HepG2 (cell line): Measurements from ENCODE around the gene ZNF416. TPM values are rescaled to one million over a fixed set of nuclear protein-coding genes. Genes with fewer than 3 reads are reported as not detected.
A peak's percentile ranks its signal among the peaks of the same experiment; 100 is the strongest.

ENCODE experiments used
- ARNT2 ChIP-seq: sonication (generic); formaldehyde crosslinking; IDR thresholded peaks from 2 replicates; pipeline ENCODE4 v1.8.0; 2022; ENCODE audit warnings: mild to moderate bottlenecking, low read depth, missing genetic modification reagents, moderate library complexity
- CREM ChIP-seq, 2 experiments: sonication (generic) in 1 of 2; formaldehyde crosslinking in 1 of 2; IDR thresholded peaks; 2 replicates each; pipeline versions ENCODE4 v1.4.0 to v1.6.1; 2016 to 2020; ENCODE audit warnings: antibody characterized with exemption in 1 of 2, mild to moderate bottlenecking in 1 of 2, missing genetic modification reagents in 1 of 2
- FLYWCH1 ChIP-seq: sonication (generic); formaldehyde crosslinking; IDR thresholded peaks from 2 replicates; pipeline ENCODE4 v1.8.1; 2023; ENCODE audit warnings: mild to moderate bottlenecking, missing genetic modification reagents
- FOXA3 ChIP-seq: IDR thresholded peaks from 2 replicates; pipeline ENCODE4 v1.6.1; 2016; ENCODE audit warnings: missing genetic modification reagents, missing compliant biosample characterization
- FOXC1 ChIP-seq: sonication (generic); formaldehyde crosslinking; IDR thresholded peaks from 2 replicates; pipeline ENCODE4 v1.8.0; 2022; ENCODE audit warnings: mild to moderate bottlenecking, missing genetic modification reagents, borderline replicate concordance
- FOXO4 ChIP-seq: sonication (generic); formaldehyde crosslinking; conservative IDR thresholded peaks from 2 replicates; pipeline ENCODE4 v1.8.1; 2023; ENCODE audit warnings: missing genetic modification reagents
- GATAD1 ChIP-seq: IDR thresholded peaks from 2 replicates; pipeline ENCODE4 v1.6.1; 2016; ENCODE audit warnings: missing genetic modification reagents, missing compliant biosample characterization
- MEIS1 ChIP-seq: sonication (generic); formaldehyde crosslinking; IDR thresholded peaks from 2 replicates; pipeline ENCODE4 v1.9.0; 2021; ENCODE audit warnings: mild to moderate bottlenecking, missing genetic modification reagents, moderate library complexity, borderline replicate concordance
- TBX3 ChIP-seq: fragments of 450-650 bp; IDR thresholded peaks from 2 replicates; pipeline ENCODE4 v1.6.1; 2017; ENCODE audit warnings: antibody characterized with exemption, mild to moderate bottlenecking, inconsistent platforms, borderline replicate concordance
- TIGD3 ChIP-seq: sonication (generic); formaldehyde crosslinking; IDR thresholded peaks from 2 replicates; pipeline ENCODE4 v1.5.1; 2020; ENCODE audit warnings: mild to moderate bottlenecking, missing genetic modification reagents, borderline replicate concordance
- ZBTB44 ChIP-seq: sonication (generic); formaldehyde crosslinking; IDR thresholded peaks from 2 replicates; pipeline ENCODE4 v1.4.0; 2020; ENCODE audit warnings: missing genetic modification reagents
- ZFP41 ChIP-seq: sonication (generic); formaldehyde crosslinking; IDR thresholded peaks from 2 replicates; pipeline ENCODE4 v1.4.0; 2020; ENCODE audit warnings: mild to moderate bottlenecking, missing genetic modification reagents, borderline replicate concordance
- ZXDC ChIP-seq: sonication (generic); formaldehyde crosslinking; IDR thresholded peaks from 2 replicates; pipeline ENCODE4 v1.5.0; 2020; ENCODE audit warnings: mild to moderate bottlenecking, missing genetic modification reagents
- polyA plus RNA-seq, 8 experiments: library from polyadenylated mRNA; depleted of rRNA in 3 of 8; stranded (reverse) in 7 of 8; unstranded in 1 of 8; fragments of >200 nt; fragmentation: Illumina TruSeq in 4 of 8; extraction: Trizol in 4 of 8; gene quantifications; 2 replicates each; pipeline versions ENCODE4 v1.2.1 to v1.2.3, GENCODE V29; 2011 to 2016; ENCODE audit warnings: low read depth in 4 of 8, missing spikeins in 1 of 8, mixed read lengths in 1 of 8; ENCODE audit not compliant: insufficient read depth in 1 of 8
- total RNA-seq, 5 experiments: library from RNA; depleted of rRNA; stranded (reverse); fragments of >200 nt; fragmentation: Illumina TruSeq; extraction: Trizol; gene quantifications; 2 replicates each; pipeline ENCODE4 v1.2.3, GENCODE V29; 2016; ENCODE audit warnings: low read depth in 1 of 5

Gene ZNF416
- total and polyA plus RNA-seq, 2 of the 13 experiments (the other 11 are each of a cell fraction or from before 2014, with no cell fraction given), result 1.5 to 5.3 TPM

- peak; percentile 52 for TF ChIP-seq FOXA3 (CRISPR knock-in tag)
- TF ChIP-seq TBX3, result peak; percentile 5; the same call in 1 of the 2 replicates
- no peak for TF ChIP-seq TIGD3
- no peak for TF ChIP-seq ZBTB44 (CRISPR knock-in tag)
- no peak for TF ChIP-seq ZXDC (CRISPR knock-in tag)
- TF ChIP-seq MEIS1 (CRISPR knock-in tag), result no peak; the same call in none of the 2 replicates
- TF ChIP-seq ZFP41 (CRISPR knock-in tag), result peak; percentile 67; the same call in 1 of the 2 replicates
- TF ChIP-seq ARNT2, result peak; percentile 68; the same call in 1 of the 2 replicates
- TF ChIP-seq FLYWCH1 (CRISPR knock-in tag), result no peak
- TF ChIP-seq CREM (IDR thresholded peaks at IDR 0.05), result peak; percentile 96
- 0 out of 2 replicates have a peak, but pooled peaks have one; percentile 22 for TF ChIP-seq CREM (CRISPR knock-in tag; IDR thresholded peaks at IDR 0.05)
- TF ChIP-seq FOXO4 (CRISPR knock-in tag), result no peak
- peak; percentile 92 for TF ChIP-seq FOXC1 (CRISPR knock-in tag)
- peak; percentile 93 for TF ChIP-seq GATAD1 (CRISPR knock-in tag)
Measured at GRCh38 chr19:57527136-57527881, 51.4 kb downstream of the ZNF416 start, which contains the start of gene ZNF549 (continued).
